GM15510 (cell line): ENCODE data around the gene UBAC1.

Experiments
- POLR2A ChIP-seq: IDR thresholded peaks from 3 replicates; pipeline ENCODE4 v1.6.1; 2011; ENCODE audit warnings: borderline replicate concordance; ENCODE audit not compliant: insufficient read length; ENCODE audit errors: extremely low read depth

The UBAC1 gene

DNA sequence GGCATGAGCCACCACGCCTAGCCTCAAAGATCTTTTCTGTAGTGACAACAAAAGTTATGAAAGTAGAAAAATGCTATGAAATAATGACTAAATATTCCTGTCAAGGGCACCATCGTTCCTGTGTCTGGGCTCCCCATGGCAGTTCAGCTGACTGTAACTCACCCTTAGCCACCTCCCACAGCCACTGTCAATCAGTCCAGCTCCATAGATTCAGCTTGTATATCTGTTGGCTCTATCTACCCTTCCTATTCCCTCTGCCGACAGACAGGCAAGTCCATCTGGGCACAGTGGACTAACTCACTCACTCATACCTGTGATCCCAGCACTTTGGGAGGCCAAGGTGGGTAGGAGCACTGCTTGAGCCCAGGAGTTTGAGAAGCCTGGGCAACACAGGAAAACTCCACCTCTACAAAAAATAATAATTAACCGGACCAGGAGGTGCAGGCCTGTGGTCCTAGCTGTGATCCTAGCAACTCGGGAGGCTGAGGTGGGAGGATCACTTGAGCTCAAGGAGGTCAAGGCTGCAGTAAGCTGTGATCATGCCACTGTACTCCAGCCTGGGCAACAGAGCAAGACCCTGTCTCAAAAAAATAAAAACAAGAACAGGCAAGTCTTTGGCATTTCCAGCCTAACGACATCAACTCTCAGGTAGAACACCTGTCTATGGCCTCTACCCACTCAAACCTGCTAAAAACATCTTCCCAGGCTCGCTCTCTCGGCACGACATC lies 60.0 kb downstream of the UBAC1 start:
- TF ChIP-seq POLR2A, result no peak

DNA sequence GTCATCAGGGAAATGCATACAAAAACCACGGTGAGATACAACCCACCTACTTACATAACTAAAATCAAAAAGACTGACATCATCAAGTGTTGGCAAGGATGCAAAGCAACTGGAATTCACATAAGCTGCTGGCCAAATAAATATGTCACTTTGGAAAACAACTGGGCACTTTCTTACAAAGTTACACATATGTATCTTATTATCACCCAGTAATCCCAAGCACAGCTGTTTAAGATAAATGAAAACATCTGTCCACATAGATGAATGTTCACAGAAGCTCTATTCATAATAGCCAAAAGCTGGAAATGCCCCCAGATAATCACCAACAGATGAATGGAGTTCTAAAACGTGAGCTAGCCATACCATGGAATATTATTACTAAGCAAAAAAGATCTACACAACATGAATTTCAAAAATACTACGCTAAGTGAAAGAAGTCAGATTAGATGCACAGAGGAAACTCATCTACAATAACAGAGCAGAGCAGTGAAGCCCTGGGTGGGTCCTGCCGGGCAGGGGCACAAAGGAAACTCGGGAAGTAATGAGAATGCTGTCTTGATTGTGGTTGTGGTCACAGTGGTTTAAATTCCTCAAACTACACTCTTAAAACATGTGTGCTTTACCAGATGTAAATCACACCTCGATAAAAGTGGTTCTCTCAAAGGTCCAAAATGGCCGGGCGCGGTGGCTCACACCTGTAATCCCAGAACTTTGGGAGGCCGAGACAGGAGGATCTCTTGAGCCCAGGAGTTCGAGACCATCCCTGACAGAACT lies 62.4 kb downstream of the UBAC1 start:
- TF ChIP-seq POLR2A, result no peak

DNA sequence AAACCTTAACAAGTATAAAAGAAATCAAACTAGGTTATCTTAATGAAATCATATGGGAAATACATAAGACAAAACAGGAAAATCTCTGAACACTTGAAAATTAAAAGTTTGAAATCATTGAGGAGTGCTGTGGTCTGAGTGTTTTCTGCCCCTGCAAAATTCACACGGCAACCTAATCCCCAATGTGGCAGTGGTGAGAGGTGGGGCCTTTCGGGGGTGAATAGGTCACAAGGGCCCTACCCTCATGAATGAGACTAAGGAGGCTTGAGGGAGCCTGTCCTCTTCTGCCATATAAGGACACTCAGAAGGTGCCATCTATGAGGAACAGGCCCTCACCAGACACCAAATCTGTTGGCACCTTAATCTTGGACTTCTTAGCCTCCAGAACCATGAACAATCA lies 64.5 kb downstream of the UBAC1 start:
- no peak for TF ChIP-seq POLR2A

DNA sequence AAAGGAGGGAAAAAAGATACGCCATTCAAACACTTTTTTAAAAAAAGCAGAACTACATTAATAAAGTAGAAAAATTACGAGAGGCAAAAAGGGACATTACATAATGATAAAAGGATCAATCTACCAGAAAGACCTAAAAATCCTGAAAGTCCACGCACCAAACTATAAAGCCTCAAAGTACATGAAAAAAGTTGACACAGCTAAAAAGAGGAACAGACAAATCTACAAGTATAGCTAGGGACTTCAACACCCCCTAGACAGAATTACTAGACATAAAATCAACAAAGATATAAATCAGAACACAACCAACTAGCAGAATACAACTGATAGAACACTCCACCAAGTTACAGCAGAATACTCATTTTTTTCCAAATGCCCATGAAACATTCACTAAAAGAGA lies 65.0 kb downstream of the UBAC1 start:
- TF ChIP-seq POLR2A, result no peak

DNA sequence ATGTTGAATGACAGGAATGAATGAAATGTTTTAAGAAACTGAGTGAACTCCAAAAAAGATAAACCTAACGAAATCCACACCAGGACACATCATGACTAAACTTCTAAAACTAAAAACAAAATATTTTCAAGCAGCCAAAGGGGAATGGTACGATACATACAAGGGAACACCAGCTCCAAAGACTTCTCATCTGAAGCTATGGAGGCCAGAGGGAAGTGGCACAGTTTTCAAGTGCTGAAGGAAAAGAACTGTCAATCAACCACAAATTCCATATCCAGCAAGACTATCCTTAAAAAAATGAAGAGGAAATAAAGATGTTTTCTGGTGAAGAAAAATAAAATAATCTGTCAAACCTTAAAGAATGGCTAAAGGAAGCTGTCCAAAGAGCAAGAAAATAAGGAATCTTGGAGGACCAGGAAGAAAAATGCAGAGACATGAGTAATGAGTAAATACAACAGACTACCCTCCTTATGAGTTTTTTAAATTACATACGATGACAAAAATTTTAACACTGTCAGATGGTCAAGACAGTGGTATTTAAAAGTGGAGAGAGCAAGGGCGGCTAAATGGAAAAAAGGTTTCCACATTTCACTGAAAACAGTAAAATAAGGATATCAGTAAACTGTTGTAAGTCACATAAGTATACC lies 65.8 kb downstream of the UBAC1 start:
- TF ChIP-seq POLR2A, result no peak

DNA sequence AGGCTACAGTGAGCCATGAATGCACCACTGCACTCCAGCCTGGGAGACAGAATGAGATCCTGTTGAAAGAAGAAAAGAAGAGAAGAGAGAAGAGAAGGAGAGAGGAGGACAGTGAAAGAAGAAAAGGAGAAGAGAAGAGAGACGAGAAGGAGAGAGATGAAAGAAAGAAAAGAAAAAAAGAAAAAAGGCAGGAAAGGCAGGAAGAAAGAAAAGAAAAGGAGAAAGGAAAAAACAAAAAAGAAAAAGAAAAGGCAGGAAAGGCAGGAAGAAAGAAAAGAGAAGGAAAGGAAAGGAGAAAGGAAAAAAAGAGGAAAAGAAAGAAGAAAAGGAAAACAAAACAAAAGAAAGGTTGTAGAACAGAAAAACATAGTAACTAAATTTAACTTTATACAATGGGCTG lies 68.1 kb downstream of the UBAC1 start:
- no peak for TF ChIP-seq POLR2A

DNA sequence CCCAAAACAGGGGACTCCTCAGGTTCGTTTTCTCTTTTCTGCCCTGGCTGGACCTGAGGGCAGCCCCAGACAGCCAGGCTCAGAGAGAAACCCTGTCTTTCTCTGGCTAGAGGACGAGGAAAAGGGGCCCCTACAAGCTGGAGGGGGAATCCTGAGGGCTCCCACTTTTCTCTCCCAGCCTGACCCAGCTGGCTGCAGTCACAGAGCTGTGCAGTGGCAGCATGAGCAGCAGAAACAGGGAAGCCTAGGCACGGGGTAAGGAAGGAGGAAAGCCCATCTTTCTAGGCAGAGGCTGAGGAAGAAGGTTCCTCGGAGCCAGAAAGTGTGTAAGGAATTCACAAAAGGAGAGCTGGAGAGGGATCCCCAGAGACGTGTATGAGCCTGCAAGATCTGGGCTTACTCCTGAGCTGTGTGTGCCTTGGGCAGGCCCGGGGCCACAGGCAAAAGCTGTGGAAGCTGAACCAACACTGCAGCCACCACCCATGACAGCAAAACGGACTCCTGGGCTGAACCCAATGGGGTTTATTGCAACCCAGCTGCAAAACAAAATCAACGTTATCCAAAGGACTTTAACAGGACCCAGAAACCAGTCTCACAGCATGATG lies 70.0 kb downstream of the UBAC1 start:
- no peak for TF ChIP-seq POLR2A

DNA sequence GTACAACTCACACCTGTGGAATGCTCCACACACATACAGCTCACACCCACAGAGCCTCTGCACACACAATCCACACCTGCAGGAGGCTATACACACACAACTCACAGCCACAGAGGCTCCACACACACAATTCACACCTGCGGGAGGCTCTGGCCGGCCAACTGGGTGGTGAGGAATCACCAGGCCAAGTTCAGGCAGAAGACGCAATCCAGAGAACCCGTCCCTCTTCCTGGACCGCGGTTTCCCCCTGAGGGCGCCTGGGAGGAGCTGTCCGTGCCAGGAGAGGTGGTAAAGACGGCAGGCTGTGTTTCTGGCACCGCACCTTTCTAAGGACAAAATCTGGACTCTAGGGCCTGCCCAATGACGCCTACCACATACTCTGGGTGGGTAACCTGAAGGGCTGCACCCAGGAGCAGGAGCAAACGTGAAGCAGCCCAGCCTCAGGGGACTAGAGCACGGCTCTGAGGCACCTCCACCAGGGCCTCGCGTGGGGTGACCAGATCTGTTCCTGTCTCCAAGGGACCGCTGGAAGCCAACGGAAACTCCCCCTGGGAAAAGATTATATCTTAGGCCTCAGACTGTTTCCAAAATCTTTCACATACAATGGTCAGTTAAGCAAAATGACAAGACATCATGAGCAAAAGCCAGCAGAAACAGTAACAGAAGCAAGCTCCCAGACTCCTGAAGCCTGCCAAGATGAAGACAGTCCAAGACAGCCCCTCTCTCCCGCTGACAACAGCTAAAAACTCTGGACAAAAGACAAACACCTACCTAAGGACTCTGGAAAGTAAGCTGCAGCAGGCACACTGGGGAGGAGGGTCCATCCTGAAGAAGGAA lies 70.8 kb downstream of the UBAC1 start:
- no peak for TF ChIP-seq POLR2A

DNA sequence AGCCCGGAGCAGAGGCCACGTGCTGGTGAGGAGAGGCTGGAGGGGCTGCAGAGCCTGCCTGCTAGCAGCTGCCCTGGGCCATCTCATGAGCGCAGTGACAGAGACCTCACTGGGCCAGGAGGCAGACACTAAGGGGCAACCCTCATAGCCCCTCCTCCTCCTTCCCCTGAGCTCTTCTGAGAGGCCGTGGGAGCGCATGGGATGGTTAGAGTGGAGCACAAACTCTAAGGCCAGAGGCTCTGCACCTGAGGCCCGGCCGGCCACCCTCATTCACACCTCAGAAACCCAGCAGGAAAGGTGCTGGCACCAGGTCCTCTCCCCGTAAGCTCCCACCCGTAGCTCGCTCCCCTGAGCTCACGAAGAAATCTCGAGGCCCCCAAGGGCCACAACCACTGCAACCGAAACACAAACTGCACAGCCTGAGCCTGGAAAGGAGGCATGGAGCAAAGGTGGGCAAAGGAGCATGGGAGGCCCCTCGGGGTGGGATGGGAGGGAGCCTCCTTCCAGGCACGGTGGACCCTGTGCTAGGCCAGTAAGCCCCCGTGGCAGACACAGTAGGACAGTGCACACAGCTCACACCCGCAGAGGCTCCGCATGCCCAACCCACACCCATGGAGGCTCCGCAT lies 71.5 kb downstream of the UBAC1 start:
- no peak for TF ChIP-seq POLR2A

DNA sequence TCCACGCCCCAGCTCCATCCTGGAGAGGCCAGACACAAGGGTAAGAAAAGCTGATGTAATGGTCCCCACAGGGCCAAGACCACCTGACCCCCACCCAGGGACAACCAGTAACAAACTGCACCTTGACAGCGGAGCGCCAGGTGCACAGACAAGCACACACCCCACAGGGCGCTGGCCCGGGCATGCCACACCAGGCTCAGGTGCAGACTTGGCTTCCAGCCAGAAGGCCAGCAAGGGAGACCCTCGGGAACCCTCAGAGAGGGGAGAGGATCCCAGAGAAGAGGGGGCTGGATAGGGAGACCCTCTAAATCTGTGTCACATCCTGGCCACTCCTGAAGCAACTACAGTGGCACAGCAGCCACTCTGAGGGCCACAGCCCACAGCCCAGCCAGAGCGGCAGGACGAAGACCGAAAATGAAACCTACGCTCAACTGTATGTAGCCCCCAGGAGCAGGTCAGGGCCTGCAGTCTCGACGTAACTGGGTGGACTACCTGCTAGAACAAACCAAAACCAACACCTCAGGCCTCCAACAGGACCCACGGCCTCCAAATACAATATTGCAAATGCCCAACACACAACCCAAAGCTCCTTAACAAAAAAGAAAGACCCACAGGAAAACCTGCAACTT lies 72.3 kb downstream of the UBAC1 start:
- TF ChIP-seq POLR2A, result no peak

DNA sequence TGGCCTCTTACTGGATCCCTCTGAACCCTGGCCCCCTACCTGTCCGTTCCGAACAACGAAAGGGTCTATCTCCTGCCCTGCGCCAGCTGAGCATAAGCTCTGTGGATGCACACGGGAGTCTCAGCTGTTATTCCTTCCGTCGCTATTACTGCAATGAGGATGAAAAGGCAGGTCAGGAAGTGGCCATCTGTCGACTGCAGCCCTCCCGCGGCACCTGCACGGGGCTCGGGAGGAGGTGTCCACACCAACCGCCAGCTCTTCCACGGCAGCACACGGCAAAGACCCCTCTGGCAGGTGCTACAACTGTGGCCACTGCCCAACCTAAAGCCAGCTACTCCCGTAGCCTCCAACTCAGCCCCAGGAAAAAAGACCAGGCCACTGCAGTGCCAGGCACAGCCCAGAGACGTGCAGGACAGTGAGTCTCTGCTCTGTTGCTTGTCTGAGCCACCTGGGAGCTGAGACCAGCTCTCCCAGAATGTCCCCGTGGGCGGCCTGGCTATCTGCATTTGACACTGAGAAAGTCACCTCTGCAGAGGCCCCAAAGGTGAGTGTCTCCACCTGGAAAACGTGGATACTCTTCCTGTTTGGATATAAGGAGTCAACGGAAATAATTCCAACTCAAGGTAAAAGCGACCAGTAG lies 72.9 kb downstream of the UBAC1 start:
- no peak for TF ChIP-seq POLR2A

DNA sequence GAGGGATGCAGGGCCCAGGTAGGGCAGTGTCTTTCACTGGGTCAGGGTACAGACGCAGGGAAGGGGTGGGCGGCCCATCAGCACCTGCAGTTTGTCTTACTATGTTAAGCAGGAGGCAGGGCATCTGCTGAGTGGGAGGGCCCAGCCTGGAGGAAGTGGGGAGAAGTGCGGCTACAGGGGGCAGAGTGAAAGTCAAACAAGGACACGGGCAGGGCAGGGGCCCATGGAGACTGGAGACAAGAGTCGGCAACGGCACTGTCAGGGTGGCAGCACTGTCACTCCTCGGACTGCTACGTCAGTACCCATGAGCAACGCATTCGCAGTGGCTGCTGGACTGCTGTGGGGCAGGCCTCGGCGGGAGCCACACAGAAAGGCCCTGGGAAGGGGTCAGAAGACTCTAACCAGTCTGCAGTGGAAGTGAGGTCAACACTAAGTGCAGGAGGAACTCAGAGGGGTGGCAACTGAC lies 73.6 kb downstream of the UBAC1 start:
- no peak for TF ChIP-seq POLR2A

DNA sequence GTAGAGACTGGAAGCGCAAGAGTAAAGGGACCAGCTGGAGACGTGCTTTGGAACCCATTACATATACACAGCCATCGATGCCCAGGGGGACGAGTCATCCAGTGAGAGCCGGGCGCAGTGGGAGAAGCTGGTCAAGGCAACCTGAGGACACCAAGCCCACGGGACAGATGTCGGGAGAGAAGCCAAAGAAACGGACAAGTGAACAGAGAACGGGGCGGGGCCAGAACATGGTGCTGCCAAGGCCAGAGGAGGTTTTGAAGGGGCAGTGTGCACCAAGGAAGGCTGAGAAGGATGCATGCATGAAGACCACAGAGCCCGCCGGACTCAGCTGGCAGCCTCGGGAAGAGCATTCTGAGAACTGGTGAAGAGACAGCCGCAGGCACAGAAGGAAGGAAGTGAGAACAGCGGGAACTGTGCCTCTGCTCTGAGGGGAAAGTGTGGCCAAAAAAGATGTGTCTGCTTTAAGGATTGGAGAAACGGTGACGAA lies 74.1 kb downstream of the UBAC1 start:
- no peak for TF ChIP-seq POLR2A

DNA sequence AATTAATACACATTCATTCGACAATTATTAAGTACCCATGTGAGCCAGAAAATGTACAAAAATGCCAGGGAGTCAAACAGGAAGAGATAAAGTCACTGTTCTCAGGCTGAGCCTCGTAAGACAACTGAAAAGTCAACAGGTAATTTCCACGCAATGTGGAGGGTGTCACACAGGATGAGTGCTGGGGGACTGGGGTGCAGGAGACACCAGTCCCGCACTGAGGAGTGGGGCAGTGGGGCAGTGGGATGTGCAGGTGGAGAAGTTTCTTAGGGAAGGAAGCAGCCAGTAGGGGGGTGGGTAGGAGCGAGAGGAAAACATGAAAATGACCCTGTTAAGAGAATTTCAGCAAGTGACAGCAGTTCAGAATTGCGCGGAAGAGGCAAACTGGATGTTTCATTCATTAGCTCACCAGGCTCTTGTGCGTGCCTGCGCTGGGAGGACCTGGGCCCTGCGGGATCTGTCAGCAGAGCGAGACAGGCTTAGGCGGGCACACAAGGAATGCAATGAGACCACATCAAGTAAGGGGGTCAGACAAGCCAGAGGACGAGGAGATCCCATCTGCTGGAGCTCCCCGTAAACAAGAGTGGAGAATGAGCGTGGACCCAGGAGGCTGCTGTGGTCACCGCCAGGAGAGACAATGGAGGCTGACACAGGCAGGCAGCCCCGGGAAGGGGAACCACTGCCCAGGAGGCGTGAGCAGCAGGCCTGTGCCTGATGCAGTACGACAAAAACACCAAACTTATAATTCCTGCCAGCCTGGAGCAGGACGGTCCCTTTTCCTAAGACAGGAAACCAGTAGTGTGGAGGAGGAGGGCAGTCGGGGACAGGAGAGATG lies 74.8 kb downstream of the UBAC1 start:
- TF ChIP-seq POLR2A, result no peak
